Measurements from ENCODE around the gene MRO.

The MRO gene

GRCh38 chr18:50797142-50797541 is 22.7 kb downstream of the MRO start:
- no peak for TF ChIP-seq CTCF (IDR thresholded peaks at IDR 0.05)
- H3K4me1 ChIP-seq: no peaks in the 10 kb centered on the region
- DNase-seq: no peak
- no peak overlapping the region for H3K4me3 ChIP-seq
- H3K27me3 ChIP-seq: peaks cover 0 to 8% of the 10 kb centered on the region in 2 donors
- no peak overlapping the region for H3K27ac ChIP-seq
- intact Hi-C loops (cut with DNase I; ENCODE audit: low total_unique reads): no loop called here
- H3K9me3 ChIP-seq: no peaks in the 10 kb centered on the region
- H3K36me3 ChIP-seq: no peaks in the 10 kb centered on the region

GRCh38 chr18:50796495-50796894 is 23.3 kb downstream of the MRO start:
- H3K27ac ChIP-seq: no peak overlapping the region
- peaks cover 0 to 8% of the 10 kb centered on the region in 2 donors for H3K27me3 ChIP-seq
- DNase-seq: no peak
- H3K4me3 ChIP-seq: no peak overlapping the region
- TF ChIP-seq CTCF (IDR thresholded peaks at IDR 0.05): no peak
- intact Hi-C loops (cut with DNase I; ENCODE audit: low total_unique reads): no loop called here
- H3K9me3 ChIP-seq: no peaks in the 10 kb centered on the region
- no peaks in the 10 kb centered on the region for H3K4me1 ChIP-seq
- H3K36me3 ChIP-seq: no peaks in the 10 kb centered on the region

- Histone ChIP-seq H3K9me3 (no peaks in the 10 kb centered on the region), H3K4me1 (no peaks in the 10 kb centered on the region), H3K27me3 (peaks cover 0 to 8% of the 10 kb centered on the region in 2 donors), H3K4me3 (no peak overlapping the region), H3K27ac (no peak overlapping the region), H3K36me3 (no peaks in the 10 kb centered on the region)
- intact Hi-C loops (cut with DNase I; ENCODE audit: low total_unique reads): no loop called here
- no peak for TF ChIP-seq CTCF (IDR thresholded peaks at IDR 0.05)
- no peak for DNase-seq
Observed at GRCh38 chr18:50793641-50794565, 25.9 kb downstream of the MRO start.

- Histone ChIP-seq H3K4me3 (no peak overlapping the region), H3K36me3 (no peaks in the 10 kb centered on the region), H3K27ac (no peak overlapping the region), H3K27me3 (peaks cover 0 to 8% of the 10 kb centered on the region in 2 donors), H3K4me1 (no peaks in the 10 kb centered on the region), H3K9me3 (no peaks in the 10 kb centered on the region)
- no peak for TF ChIP-seq CTCF (IDR thresholded peaks at IDR 0.05)
- intact Hi-C loops (cut with DNase I; ENCODE audit: low total_unique reads): no loop called here
- no peak for DNase-seq
Observed at GRCh38 chr18:50792885-50793284, 26.9 kb downstream of the MRO start.

GRCh38 chr18:50791599-50792438 is 28.0 kb downstream of the MRO start:
- no peak for DNase-seq
- intact Hi-C loops (cut with DNase I; ENCODE audit: low total_unique reads): no loop called here
- no peak overlapping the region for H3K27ac ChIP-seq

More at GRCh38 chr18:50791599-50792438, 28.0 kb downstream of the MRO start:
- H3K9me3 ChIP-seq: no peaks in the 10 kb centered on the region
- H3K27me3 ChIP-seq: peaks cover 0 to 8% of the 10 kb centered on the region in 2 donors
- no peaks in the 10 kb centered on the region for H3K36me3 ChIP-seq
- TF ChIP-seq CTCF (IDR thresholded peaks at IDR 0.05): no peak
- no peak overlapping the region for H3K4me3 ChIP-seq
- no peaks in the 10 kb centered on the region for H3K4me1 ChIP-seq

Data from tibial artery (tissue), 4 donors.